Hematopoietic multipotent progenitor cell treated with erythropoietin and hydrocortisone succinate and interleukin-3 and kit ligand, for 6 days (in vitro differentiated cells): ENCODE data around the gene SUGCT.
"Not testable (repeated sequence)": the region's sequence is repeated elsewhere in the genome, so short reads cannot be mapped to it uniquely, and the experiment has no call there.

ENCODE experiments used
- DNase-seq: peaks from one replicate; pipeline ENCODE4 v3.0.0-alpha.2; 2015

Gene SUGCT

DNA sequence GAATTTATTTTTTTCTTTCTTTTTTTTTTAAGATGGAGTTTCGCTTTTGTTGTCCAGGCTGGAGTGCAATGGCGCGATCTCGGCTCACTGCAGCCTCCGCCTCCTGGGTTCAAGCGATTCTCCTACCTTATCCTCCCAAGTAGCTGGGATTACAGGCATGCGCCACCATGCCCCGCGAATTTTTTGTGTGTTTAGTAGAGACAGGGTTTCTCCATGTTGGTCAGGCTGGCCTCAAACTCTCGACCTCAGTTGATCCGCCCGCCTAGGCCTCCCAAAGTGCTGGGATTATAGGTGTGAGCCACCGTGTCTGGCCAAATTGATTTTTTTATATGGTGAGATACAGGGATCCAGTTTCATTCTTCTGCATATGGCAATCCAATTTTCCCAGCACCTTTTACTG is 5.1 kb downstream of the SUGCT start:
- not testable (repeated sequence) for DNase-seq

DNA sequence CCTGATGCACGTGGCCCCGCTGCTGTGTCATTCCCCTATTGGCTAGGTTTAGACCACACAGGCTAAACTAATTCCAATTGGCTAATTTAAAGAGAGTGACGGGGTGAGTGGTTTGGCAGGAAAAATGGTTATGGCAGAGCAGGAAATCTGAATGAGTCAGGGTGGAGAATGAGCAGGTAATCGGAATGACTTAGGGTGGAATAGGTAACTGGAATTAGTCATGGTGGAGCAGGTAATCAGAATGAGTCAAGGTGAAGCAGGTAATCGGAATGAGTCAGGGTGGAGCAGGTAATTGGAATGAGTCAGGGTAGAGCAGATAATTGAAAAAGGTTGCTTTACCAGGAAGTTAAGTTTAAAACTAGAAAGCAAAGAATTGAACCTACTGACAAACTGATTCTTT is 7.1 kb downstream of the SUGCT start:
- DNase-seq: not testable (repeated sequence)

GRCh38 chr7:40145596-40146130 is 10.9 kb downstream of the SUGCT start:
- not testable (repeated sequence) for DNase-seq

DNA sequence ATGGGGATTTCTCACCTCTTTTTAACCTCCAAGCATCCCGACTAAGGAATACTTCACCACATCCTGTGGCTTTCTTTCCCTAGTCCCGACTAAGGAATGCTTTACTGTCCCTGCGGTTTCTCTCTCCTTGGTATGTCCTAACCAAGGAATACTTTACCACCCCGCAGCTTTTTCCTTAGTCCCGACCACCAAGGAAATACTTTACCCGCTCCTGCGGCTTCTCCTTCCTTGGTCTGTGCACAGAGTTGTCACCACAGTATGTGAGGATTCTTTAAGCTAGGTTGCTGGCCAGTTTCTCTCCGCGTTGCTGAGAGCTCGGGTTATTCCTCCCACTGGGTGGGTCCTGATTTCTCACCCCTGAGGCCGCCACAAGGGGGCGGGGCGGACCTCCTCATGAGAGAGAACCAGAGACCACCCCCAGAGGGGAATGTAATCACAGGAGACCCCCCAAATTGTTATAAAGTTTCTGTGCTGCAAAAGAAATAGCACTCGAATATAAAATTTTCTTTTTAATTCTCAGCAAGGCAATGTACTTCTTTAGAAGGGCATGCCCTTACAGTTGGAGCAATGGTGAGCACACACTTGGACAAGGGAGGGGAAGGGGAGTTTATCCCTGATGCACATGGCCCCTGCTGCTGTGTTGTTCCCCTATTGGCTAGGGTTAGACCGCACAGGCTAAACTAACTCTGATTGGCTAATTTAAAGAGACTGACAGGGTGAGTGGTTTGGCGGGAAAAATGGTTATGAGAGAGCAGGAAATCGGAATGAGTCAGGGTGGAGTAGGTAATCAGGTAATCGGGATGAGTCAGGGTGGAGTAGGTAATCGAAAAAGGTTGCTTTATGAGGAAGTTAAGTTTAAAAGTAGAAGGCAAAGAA is 12.8 kb downstream of the SUGCT start:
- no peak for DNase-seq

- not testable (repeated sequence) for DNase-seq
Measured at GRCh38 chr7:40148247-40148580, 13.4 kb downstream of the SUGCT start.

- no peak for DNase-seq
Measured at GRCh38 chr7:40148671-40149070, 13.9 kb downstream of the SUGCT start.

DNA sequence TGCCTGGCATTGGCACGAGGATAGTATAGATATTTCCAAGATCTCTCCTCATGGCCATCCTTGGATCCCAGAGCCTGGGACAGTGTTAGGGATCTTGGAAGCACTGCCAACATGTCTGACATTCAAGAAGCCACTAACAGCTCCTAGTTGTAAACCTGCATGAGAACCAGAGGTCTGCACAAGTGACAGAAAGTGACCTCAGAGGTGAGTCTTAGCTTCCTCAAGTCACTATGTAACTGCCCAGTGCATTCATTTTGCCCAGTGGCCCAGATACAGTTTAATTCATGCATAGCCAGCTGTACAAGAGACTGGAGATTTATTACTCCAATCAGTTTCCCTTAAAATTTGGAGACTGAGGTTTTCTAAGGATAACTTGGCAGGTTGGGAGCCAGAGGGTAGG is 16.7 kb downstream of the SUGCT start:
- DNase-seq: no peak

DNA sequence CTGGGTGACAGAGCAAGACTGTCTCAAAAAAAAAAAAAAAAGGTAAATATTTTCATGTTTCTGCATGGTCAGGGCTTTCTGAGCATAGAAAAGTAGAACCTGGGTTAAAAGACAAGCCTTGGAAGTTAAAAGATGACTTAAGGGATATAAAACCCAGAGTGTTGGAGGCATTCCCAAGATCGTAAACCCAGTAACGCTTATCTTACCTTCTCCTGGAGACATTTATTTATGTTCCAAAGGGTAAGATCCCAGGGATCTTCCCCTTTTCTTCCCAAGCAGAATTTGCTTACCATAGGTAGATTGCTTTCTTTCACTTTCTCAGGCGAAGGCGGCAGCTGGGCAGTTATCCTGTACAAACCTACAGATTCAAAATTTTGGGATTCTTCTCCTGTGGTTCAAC is 22.2 kb downstream of the SUGCT start:
- DNase-seq: no peak

DNA sequence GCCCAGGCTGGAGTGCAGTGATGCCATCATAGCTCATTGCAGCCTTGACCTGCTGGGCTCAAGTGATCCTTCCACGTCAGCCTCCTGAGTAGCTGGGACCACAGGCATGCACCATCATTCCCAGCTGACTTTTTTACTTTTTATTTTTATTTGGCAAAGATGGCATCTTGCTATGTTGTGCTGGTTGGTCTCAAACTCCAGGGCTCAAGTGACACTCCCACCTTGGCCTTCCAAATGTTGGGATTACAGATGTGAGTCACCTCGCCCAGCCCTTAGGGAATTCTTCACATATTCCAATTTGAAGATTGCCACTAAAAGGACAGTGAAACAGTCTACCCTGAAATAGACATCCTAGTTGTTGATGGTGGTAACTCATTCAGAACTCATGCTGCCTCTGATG is 27.7 kb downstream of the SUGCT start:
- no peak for DNase-seq

DNA sequence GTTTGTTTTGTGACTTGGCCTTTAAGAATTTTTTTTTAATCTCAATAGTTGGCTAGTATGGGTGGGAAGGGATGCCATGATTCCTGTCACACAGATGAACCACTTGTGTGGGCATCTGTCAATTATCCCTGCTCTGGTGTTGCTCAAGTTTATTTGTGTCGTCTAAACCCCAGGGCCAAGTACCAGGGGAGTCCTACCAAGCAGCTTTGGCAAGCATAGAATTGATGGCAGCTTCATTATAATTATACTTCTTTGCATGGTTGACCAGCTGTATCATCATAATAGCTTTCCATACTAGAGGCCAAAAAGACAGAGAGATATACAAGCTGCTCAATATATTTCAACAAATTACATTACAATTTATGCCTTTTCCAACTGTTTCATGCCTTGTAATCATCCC is 30.4 kb downstream of the SUGCT start:
- no peak for DNase-seq

DNA sequence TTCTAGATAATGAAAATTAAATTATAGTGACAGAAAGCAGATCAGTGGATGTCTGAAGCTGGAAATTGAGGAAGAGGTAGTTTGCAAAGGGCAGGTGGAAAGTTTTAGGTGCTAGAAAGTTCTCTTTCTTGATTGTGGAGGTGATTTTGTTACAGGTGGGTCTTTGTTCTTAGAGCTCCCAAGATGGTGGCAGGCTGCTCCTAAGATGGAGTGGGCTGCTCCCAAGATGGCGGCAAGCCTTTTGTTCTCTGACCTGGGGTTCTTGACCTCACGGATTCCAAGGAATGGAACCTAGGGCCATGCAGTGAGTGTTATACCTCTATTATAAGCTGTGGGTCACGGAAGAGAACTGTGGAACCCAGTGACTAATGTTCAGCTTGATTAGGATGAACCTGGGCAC is 32.5 kb downstream of the SUGCT start:
- no peak for DNase-seq

DNA sequence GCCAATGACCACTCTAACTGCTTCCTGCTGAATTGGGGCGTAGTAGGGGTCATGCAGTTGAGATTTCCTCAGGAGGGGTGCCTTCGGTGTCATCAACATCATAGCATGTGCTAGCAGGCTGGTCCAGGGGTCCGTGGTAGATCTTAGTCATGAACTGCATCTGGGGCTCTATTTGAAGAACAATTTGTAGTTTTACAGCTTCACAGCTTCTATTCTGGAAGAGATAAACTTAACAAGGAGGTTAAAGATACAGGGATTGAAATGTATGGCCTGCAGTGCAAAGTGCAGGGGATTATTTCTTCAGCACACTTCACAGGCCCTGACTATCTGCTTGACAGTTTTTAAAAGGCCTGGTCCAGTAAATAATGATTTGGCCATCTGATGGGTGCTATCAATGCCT is 33.5 kb downstream of the SUGCT start:
- not testable (repeated sequence) for DNase-seq

- not testable (repeated sequence) for DNase-seq
Measured at GRCh38 chr7:40173121-40173520, 38.3 kb downstream of the SUGCT start.

- not testable (repeated sequence) for DNase-seq
Measured at GRCh38 chr7:40175256-40175655, 40.5 kb downstream of the SUGCT start.

- DNase-seq: no peak
Measured at GRCh38 chr7:40175725-40176510, 41.1 kb downstream of the SUGCT start.

DNA sequence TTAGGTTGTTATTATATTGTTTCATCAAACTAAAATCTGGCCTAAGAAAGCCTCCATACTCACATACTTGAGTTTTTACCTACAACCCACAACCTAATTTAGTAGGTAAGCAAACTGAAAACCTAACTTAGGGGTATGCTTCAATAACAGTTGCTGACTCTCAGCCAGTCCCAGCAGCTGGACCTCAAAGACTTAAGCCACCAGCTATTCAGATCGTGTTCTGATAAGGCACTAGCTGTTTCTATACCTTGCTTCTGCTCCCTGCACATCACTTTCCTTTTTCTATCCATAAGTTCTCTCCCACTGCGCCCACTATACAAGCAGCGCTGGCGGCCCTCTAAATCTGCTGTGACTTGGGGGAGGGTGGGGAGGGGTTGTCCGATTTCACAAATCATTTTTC is 42.3 kb downstream of the SUGCT start:
- peak; percentile 4 for DNase-seq

- no peak for DNase-seq
Measured at GRCh38 chr7:40182452-40182851, 47.6 kb downstream of the SUGCT start.

GRCh38 chr7:40186586-40186985 is 51.8 kb downstream of the SUGCT start:
- no peak for DNase-seq

- DNase-seq: no peak
Measured at GRCh38 chr7:40192036-40192435, 57.2 kb downstream of the SUGCT start.

DNA sequence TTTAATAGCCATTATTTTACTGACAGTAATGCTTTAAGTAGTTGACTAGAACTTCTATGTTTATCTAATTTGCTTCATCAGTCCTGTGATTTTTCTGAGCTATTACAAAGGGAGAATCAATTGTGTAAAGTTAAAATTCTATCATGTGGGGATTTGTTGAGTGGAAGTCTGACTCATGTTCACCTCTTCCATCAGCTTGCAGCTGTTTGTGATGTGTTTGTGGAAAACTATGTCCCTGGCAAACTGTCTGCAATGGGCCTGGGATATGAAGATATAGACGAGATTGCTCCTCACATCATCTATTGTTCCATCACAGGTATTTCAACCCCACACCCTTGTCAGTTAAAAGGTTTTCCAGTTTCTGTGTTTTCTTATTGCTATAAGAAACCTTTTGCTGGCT is 59.9 kb downstream of the SUGCT start:
- DNase-seq: no peak

GRCh38 chr7:40197527-40197926 is 62.7 kb downstream of the SUGCT start:
- no peak for DNase-seq

GRCh38 chr7:40199076-40199802 is 64.4 kb downstream of the SUGCT start:
- DNase-seq: peak; percentile 51

GRCh38 chr7:40200791-40201190 is 66.0 kb downstream of the SUGCT start:
- DNase-seq: no peak
